ENCODE data around the gene ADAMTSL1. TPM values are rescaled to one million over a fixed set of nuclear protein-coding genes. Genes with fewer than 3 reads are reported as not detected.

The ADAMTSL1 gene
- total RNA-seq, 1 donor from 2014 or later: 12.6 TPM

- no peaks in the 10 kb centered on the region for H3K9me3 Mint-ChIP-seq (ENCODE audit: unreplicated experiment)
- Histone ChIP-seq H3K4me1 (ENCODE audit: insufficient read depth, low read length) (peaks cover 21% of the 10 kb centered on the region), H2AFZ (ENCODE audit: low read depth, low read length) (no peak overlapping the region), H3K4me3 (ENCODE audit: insufficient read depth, low read depth, low read length) (no peak overlapping the region), H3K9ac (ENCODE audit: low read length) (no peak overlapping the region), H3K36me3 (ENCODE audit: insufficient read depth, low read length) (peaks cover 10% of the 10 kb centered on the region), H4K20me1 (ENCODE audit: insufficient read depth, low read length) (peaks cover 16% of the 10 kb centered on the region), H3K27me3 (ENCODE audit: insufficient read depth, low read length) (no peaks in the 10 kb centered on the region), H3K4me2 (ENCODE audit: low read length) (no peak overlapping the region), H3K27ac (ENCODE audit: low read depth, low read length) (no peak overlapping the region), H3K79me2 (ENCODE audit: insufficient read depth, low read length) (peaks cover 4% of the 10 kb centered on the region), H3K9me3 (ENCODE audit: insufficient read depth, low read depth, low read length) (no peaks in the 10 kb centered on the region)
- DNase-seq (ENCODE audit: low read depth) (no peak), FAIRE-seq (no peak)
- H3K4me1 Mint-ChIP-seq (ENCODE audit: low read depth, unreplicated experiment): peaks cover 5% of the 10 kb centered on the region
- H3K36me3 Mint-ChIP-seq (ENCODE audit: low read depth, unreplicated experiment): no peaks in the 10 kb centered on the region
- no peaks in the 10 kb centered on the region for H3K27me3 Mint-ChIP-seq (ENCODE audit: low read depth, unreplicated experiment)
- no peak for TF ChIP-seq EZH2 (IDR thresholded peaks at IDR 0.05; ENCODE audit: insufficient read depth, low read length)
- TF ChIP-seq, protein P1, sequence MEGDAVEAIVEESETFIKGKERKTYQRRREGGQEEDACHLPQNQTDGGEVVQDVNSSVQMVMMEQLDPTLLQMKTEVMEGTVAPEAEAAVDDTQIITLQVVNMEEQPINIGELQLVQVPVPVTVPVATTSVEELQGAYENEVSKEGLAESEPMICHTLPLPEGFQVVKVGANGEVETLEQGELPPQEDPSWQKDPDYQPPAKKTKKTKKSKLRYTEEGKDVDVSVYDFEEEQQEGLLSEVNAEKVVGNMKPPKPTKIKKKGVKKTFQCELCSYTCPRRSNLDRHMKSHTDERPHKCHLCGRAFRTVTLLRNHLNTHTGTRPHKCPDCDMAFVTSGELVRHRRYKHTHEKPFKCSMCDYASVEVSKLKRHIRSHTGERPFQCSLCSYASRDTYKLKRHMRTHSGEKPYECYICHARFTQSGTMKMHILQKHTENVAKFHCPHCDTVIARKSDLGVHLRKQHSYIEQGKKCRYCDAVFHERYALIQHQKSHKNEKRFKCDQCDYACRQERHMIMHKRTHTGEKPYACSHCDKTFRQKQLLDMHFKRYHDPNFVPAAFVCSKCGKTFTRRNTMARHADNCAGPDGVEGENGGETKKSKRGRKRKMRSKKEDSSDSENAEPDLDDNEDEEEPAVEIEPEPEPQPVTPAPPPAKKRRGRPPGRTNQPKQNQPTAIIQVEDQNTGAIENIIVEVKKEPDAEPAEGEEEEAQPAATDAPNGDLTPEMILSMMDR (IDR thresholded peaks at IDR 0.05; ENCODE audit: insufficient read depth, low read depth, low read length): no peak
- H3K27ac Mint-ChIP-seq (ENCODE audit: unreplicated experiment): no peak overlapping the region
- no peak overlapping the region for H3K4me3 Mint-ChIP-seq (ENCODE audit: unreplicated experiment)
These were observed 310.0 kb downstream of the ADAMTSL1 start for GRCh38 chr9:18783909-18784308.

DNA sequence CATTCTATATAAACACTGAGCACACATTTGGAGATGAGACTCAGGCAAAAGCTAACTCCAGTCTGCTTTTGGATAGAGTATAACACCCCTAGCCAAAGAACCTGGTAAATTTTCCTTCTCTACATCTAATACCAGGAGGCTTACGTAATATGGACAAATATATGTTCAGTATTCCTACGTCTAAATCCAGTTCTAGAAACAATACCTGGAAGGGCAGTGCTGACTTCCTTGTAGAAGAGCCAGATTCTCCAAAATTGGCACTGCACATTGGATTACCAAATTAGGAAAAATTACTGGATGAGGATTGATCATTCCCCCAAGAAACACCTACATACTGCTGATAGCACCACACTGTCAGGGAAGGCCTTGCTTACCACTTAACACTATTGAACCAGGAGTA lies 311.7 kb downstream of the ADAMTSL1 start:
- Histone ChIP-seq H3K27ac (ENCODE audit: low read depth, low read length) (no peak overlapping the region), H3K9me3 (ENCODE audit: insufficient read depth, low read depth, low read length) (no peaks in the 10 kb centered on the region), H3K4me1 (ENCODE audit: insufficient read depth, low read length) (peaks cover 21% of the 10 kb centered on the region), H3K79me2 (ENCODE audit: insufficient read depth, low read length) (no peaks in the 10 kb centered on the region), H3K36me3 (ENCODE audit: insufficient read depth, low read length) (peaks cover 5% of the 10 kb centered on the region), H2AFZ (ENCODE audit: low read depth, low read length) (no peak overlapping the region), H3K27me3 (ENCODE audit: insufficient read depth, low read length) (no peaks in the 10 kb centered on the region), H3K9ac (ENCODE audit: low read length) (no peak overlapping the region), H3K4me2 (ENCODE audit: low read length) (no peak overlapping the region), H4K20me1 (ENCODE audit: insufficient read depth, low read length) (peaks cover 3% of the 10 kb centered on the region), H3K4me3 (ENCODE audit: insufficient read depth, low read depth, low read length) (no peak overlapping the region)
- FAIRE-seq (no peak), DNase-seq (ENCODE audit: low read depth) (no peak)
- Mint-ChIP-seq H3K36me3 (ENCODE audit: low read depth, unreplicated experiment) (no peaks in the 10 kb centered on the region), H3K4me1 (ENCODE audit: low read depth, unreplicated experiment) (peaks cover 5% of the 10 kb centered on the region), H3K9me3 (ENCODE audit: unreplicated experiment) (no peaks in the 10 kb centered on the region), H3K4me3 (ENCODE audit: unreplicated experiment) (no peak overlapping the region), H3K27me3 (ENCODE audit: low read depth, unreplicated experiment) (no peaks in the 10 kb centered on the region), H3K27ac (ENCODE audit: unreplicated experiment) (no peak overlapping the region)
- no peak for TF ChIP-seq EZH2 (IDR thresholded peaks at IDR 0.05; ENCODE audit: insufficient read depth, low read length)
- TF ChIP-seq, protein P1 (IDR thresholded peaks at IDR 0.05; ENCODE audit: insufficient read depth, low read depth, low read length): no peak

GRCh38 chr9:18786196-18786595 lies 312.2 kb downstream of the ADAMTSL1 start:
- no peak for DNase-seq (ENCODE audit: low read depth)
- Mint-ChIP-seq H3K27me3 (ENCODE audit: low read depth, unreplicated experiment) (no peaks in the 10 kb centered on the region), H3K36me3 (ENCODE audit: low read depth, unreplicated experiment) (no peaks in the 10 kb centered on the region), H3K9me3 (ENCODE audit: unreplicated experiment) (no peaks in the 10 kb centered on the region), H3K4me3 (ENCODE audit: unreplicated experiment) (no peak overlapping the region), H3K4me1 (ENCODE audit: low read depth, unreplicated experiment) (peaks cover 5% of the 10 kb centered on the region), H3K27ac (ENCODE audit: unreplicated experiment) (no peak overlapping the region)
- Histone ChIP-seq H3K79me2 (ENCODE audit: insufficient read depth, low read length) (no peaks in the 10 kb centered on the region), H3K9ac (ENCODE audit: low read length) (no peak overlapping the region), H3K9me3 (ENCODE audit: insufficient read depth, low read depth, low read length) (no peaks in the 10 kb centered on the region), H2AFZ (ENCODE audit: low read depth, low read length) (no peak overlapping the region), H3K4me3 (ENCODE audit: insufficient read depth, low read depth, low read length) (no peak overlapping the region), H3K27me3 (ENCODE audit: insufficient read depth, low read length) (no peaks in the 10 kb centered on the region), H3K27ac (ENCODE audit: low read depth, low read length) (no peak overlapping the region), H4K20me1 (ENCODE audit: insufficient read depth, low read length) (peaks cover 3% of the 10 kb centered on the region), H3K4me2 (ENCODE audit: low read length) (no peak overlapping the region), H3K36me3 (ENCODE audit: insufficient read depth, low read length) (peaks cover 10% of the 10 kb centered on the region), H3K4me1 (ENCODE audit: insufficient read depth, low read length) (peaks cover 21% of the 10 kb centered on the region)
- TF ChIP-seq EZH2 (IDR thresholded peaks at IDR 0.05; ENCODE audit: insufficient read depth, low read length): no peak
- TF ChIP-seq, protein P1 (IDR thresholded peaks at IDR 0.05; ENCODE audit: insufficient read depth, low read depth, low read length): no peak
- FAIRE-seq: no peak

Data from astrocyte (in vitro differentiated cells and primary cell).